ENCODE data around the gene PHF12.

GRCh38 chr17:28861393-28862203 is 89.7 kb downstream of the PHF12 start:
- TF ChIP-seq, protein P1, sequence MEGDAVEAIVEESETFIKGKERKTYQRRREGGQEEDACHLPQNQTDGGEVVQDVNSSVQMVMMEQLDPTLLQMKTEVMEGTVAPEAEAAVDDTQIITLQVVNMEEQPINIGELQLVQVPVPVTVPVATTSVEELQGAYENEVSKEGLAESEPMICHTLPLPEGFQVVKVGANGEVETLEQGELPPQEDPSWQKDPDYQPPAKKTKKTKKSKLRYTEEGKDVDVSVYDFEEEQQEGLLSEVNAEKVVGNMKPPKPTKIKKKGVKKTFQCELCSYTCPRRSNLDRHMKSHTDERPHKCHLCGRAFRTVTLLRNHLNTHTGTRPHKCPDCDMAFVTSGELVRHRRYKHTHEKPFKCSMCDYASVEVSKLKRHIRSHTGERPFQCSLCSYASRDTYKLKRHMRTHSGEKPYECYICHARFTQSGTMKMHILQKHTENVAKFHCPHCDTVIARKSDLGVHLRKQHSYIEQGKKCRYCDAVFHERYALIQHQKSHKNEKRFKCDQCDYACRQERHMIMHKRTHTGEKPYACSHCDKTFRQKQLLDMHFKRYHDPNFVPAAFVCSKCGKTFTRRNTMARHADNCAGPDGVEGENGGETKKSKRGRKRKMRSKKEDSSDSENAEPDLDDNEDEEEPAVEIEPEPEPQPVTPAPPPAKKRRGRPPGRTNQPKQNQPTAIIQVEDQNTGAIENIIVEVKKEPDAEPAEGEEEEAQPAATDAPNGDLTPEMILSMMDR (IDR thresholded peaks at IDR 0.05), result no peak
- TF ChIP-seq POLR2AphosphoS5 (IDR thresholded peaks at IDR 0.05; ENCODE audit: low read depth, low read length) (0 out of 2 replicates have a peak, but pooled peaks have one; percentile 17), REST (IDR thresholded peaks at IDR 0.05; ENCODE audit: insufficient read depth in 1 of 2, low read depth in 2 of 2, low read length in 1 of 2) (no peak)
